ENCODE measurements around the gene CERS6.
"Not testable (repeated sequence)": the region's sequence is repeated elsewhere in the genome, so short reads cannot be mapped to it uniquely, and the experiment has no call there.

The CERS6 gene

DNA sequence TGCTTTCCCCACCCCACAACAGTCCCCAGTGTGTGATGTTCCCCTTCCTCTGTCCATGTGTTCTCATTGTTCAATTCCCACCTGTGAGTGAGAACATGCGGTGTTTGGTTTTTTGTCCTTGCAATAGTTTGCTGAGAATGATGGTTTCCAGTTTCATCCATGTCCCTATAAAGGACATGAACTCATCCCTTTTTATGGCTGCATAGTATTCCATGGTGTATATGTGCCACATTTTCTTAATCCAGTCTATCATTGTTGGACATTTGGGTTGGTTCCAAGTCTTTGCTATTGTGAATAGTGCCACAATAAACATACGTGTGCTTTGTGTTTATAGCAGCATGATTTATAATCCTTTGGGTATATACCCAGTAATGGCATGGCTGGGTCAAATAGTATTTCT, 335.1 kb downstream of the CERS6 start:
- DNase-seq (ENCODE audit: low read depth in 4 of 4, low spot score in 1 of 4) = not testable (repeated sequence)

GRCh38 chr2:168793596-168793995, 337.5 kb downstream of the CERS6 start:
- DNase-seq (ENCODE audit: low read depth in 4 of 4, low spot score in 1 of 4) = no peak

DNA sequence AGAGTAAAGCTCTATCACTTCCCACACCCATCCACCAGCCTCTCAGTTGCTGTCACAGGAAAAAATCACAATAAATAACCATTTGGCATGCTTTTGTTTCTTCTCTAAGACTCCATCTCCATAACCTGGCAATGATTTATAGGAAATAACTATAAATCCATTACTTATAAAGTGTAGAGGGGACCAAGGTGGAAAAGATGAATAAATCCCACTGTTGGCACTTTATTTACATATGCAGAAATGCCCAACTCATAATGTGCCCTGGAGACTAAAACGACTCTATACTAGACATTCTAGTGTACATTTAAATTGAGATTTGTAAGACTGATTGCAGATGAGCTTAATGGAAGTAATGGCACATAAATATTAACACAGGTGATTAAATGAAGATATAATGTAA, 338.9 kb downstream of the CERS6 start:
- no peak for DNase-seq (ENCODE audit: low read depth in 4 of 4, low spot score in 1 of 4)

DNA sequence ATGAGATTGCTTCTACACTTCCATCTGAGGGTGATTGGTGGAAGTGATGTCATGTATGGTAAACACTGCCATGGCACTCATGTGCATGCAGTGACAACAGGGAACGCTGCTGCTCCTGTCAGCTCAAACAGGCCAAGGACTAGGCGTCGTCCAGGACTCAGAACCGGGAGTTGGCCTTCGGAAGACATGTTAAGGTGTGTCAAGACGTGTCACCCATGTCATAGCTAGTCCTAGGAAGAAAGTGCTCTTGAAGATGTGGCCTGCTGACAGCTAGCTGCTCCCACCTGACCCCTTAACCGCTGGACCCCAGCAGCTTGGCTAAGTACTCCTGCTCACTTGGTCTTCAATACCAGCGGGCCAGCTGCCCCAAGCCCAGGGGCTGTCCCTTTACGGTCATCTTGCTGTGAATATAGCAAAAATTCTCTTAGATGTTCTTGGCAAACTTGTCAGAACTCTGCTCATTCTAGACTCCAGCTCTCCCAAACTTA, 340.1 kb downstream of the CERS6 start:
- DNase-seq (ENCODE audit: low read depth in 4 of 4, low spot score in 1 of 4) = no peak

GRCh38 chr2:168796583-168797285, 340.7 kb downstream of the CERS6 start:
- no peak for DNase-seq (ENCODE audit: low read depth in 4 of 4, low spot score in 1 of 4)

DNA sequence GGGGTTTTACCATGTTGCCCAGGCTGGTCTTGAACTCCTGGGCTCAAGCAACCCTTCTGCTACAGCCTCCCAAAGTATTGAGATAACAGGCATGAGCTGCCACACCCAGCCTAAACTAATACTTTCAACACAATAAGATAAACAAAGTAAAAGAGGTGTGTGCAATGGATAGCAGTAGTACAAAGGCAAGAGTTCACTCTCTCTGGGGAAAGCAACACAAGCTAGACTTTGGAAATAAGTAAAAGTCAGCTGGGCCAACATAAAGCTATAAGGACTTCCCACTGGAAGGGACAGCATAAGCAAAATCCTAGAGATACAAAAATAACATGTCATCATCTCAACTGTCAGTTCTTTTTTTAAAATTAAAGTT, 341.2 kb downstream of the CERS6 start:
- DNase-seq (ENCODE audit: low read depth in 4 of 4, low spot score in 1 of 4) = no peak

GRCh38 chr2:168798076-168798887, 342.2 kb downstream of the CERS6 start:
- DNase-seq (ENCODE audit: low read depth in 4 of 4, low spot score in 1 of 4) = no peak

DNA sequence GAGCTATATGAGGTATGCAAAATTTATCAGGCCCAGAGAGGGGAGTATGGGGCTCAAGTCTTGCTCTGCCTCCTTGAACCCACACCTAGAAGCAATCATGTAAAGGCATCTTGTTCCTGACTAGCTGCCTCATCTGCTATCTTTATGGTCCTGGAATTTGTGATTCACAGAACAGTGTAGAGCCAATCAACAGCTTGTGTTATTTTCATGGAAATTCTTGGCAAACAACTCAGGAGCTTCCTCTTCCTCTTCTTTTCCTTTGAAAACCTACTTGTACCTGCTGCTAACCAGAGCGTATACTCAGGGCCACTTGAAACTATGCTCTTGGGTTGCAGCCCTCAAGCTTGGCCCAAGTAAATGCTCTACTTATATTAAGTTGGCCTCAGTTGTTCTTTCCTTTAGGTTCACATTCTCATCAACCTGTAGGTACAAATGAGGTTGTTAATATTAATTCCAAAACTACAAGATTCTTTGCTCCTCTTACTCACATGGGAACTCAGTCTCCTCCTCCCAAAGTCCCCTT, 342.9 kb downstream of the CERS6 start:
- no peak for DNase-seq (ENCODE audit: low read depth in 4 of 4, low spot score in 1 of 4)

DNA sequence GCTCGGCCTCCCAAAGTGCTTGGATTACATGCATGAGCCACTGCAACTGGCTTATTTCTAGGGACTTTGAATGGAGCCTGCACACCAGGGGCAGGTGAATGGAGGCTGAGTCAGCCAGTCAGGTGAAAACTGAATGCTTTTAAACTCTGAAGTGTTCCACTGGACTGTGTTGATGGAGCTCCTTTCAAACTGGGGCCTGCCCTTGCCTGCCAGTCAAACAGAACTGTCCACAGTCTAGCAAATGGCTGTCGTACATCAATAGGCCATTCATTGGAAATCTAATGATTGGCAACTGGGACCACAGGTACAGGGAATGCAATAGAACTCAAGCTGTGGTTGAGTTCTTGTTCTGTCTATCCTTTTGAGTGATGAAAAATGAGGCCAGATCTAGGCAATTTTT, 345.4 kb downstream of the CERS6 start:
- DNase-seq (ENCODE audit: low read depth in 4 of 4, low spot score in 1 of 4) = no peak

- DNase-seq (ENCODE audit: low read depth in 4 of 4, low spot score in 1 of 4) = no peak
Measured at GRCh38 chr2:168801961-168802858, 346.1 kb downstream of the CERS6 start, which contains the start of gene NOSTRIN. NOSTRIN (plus strand) TSS chr2:168802637; CDS start chr2:168802647, 10 bp downstream.

GRCh38 chr2:168802859-168803725, 347.0 kb downstream of the CERS6 start:
- no peak for DNase-seq (ENCODE audit: low read depth in 4 of 4, low spot score in 1 of 4)

DNA sequence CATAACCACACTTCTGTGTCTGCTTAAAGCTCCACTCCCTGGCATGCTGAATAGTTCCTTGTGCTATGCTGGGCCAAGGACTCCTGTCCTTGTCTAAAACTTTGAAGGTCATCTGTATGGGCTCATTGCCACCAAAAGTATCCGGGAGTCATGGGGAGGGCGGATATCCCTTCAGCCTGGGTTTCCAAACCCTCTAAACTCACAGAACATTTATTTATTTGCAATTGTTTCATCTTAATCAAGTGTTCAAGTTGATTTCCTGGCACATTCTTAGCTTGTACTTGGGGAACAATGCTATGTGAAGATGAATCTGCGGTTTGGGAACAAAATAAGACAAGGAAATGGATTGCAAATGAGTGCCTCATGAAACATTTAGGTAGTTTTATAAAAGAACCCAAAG, 348.1 kb downstream of the CERS6 start:
- no peak for DNase-seq (ENCODE audit: low read depth in 4 of 4, low spot score in 1 of 4)

DNA sequence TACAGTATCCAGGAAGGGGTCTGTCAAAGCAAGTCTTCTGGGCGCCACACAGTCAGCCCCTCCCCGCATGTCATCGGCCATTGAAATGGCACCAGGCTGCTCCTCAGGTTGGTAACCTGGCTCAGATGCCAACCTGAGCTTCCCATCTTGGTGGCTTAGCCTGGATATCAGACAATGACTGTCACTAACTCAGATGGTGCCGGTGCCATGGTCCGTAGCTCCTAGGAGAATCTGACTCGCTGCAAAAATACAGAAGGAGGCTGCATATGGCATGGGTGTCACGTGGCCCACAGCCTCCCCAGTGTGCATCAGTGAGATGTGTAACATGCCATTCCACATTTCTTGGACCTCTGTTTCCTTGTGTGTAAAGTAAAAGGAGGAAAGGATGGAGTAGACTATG, 349.5 kb downstream of the CERS6 start:
- DNase-seq (ENCODE audit: low read depth in 4 of 4, low spot score in 1 of 4) = no peak

- DNase-seq (ENCODE audit: low read depth in 4 of 4, low spot score in 1 of 4) = no peak
Measured at GRCh38 chr2:168809537-168809936, 353.5 kb downstream of the CERS6 start.

DNA sequence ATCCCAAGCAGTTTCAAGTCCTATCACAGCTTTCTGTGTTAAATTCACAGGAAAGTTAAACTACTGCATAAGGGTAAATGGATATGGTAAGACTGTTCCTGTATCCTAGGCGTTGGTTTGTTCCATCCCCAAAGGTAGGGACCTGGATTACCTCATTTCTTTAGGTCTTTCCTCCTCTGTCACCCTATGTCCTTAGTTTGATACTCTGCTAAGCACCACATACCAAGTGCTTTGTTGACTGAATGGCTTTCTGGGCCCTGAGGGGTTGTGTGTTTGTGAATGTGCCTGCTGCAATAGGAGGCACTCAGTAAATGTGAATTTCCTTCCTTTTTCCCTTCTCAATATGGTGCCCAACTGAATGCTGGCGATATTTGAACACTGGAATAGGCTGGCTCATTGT, 354.2 kb downstream of the CERS6 start:
- DNase-seq (ENCODE audit: low read depth in 4 of 4, low spot score in 1 of 4) = no peak

GRCh38 chr2:168811696-168812095, 355.6 kb downstream of the CERS6 start:
- DNase-seq (ENCODE audit: low read depth in 4 of 4, low spot score in 1 of 4) = no peak

DNA sequence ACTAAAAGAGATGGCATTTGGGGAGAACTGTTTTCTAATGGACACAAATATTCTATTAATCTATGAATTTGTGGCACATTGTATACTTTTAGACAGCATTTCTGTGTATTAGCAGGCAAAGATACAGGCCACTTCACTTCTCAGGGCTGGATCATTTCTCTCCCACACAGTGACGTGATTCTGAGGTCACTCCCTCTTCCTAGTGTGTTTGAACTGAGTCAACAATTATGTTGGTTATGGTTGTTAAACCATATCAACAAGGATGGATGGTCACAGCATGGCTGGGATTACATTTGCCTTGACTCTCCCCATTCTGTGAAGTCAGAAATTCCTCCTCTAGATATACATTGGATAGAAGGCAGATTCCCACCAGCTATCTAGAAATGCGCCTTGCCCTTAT, 358.0 kb downstream of the CERS6 start:
- no peak for DNase-seq (ENCODE audit: low read depth in 4 of 4, low spot score in 1 of 4)

GRCh38 chr2:168814939-168815907, 359.2 kb downstream of the CERS6 start:
- DNase-seq (ENCODE audit: low read depth in 4 of 4, low spot score in 1 of 4) = no peak

- no peak for DNase-seq (ENCODE audit: low read depth in 4 of 4, low spot score in 1 of 4)
Measured at GRCh38 chr2:168816369-168816768, 360.3 kb downstream of the CERS6 start.

All from stimulated activated CD4-positive, alpha-beta T cell treated with anti-CD3 and anti-CD28 coated beads, Interleukin-1b, Interleukin-23, amount 100 ng/mL, for 24 hours (primary cell).